Fibroblast of lung (primary cell): ENCODE results near the gene RGS8. TPM values are rescaled to one million over a fixed set of nuclear protein-coding genes. Genes with fewer than 3 reads are reported as not detected.

ENCODE experiments used
- DNase-seq, 2 donors: peaks; one replicate each; pipeline versions ENCODE4 v3.0.0 to v3.0.0-alpha.2; 2010; ENCODE audit warnings: low read depth in 2 of 2
- H2AFZ ChIP-seq: 2 replicates; pipeline ENCODE4 v1.5.1; 2012; ENCODE audit warnings: low read length, control low read depth, inconsistent platforms
- H3K27ac ChIP-seq: 2 replicates; pipeline ENCODE4 v1.5.1; 2011; ENCODE audit warnings: low read length, control low read depth; ENCODE audit not compliant: insufficient read depth
- H3K27me3 ChIP-seq: 2 replicates; pipeline ENCODE4 v1.5.1; 2011; ENCODE audit warnings: mild to moderate bottlenecking, low read length; ENCODE audit not compliant: control insufficient read depth, insufficient read depth
- H3K36me3 ChIP-seq: 2 replicates; pipeline ENCODE4 v1.5.1; 2011; ENCODE audit warnings: low read length; ENCODE audit not compliant: control insufficient read depth, insufficient read depth
- H3K4me1 ChIP-seq: 2 replicates; pipeline ENCODE4 v1.5.1; 2011; ENCODE audit warnings: low read length; ENCODE audit not compliant: control insufficient read depth, insufficient read depth; ENCODE audit errors: extremely low read depth
- H3K4me2 ChIP-seq: 2 replicates; pipeline ENCODE4 v1.5.1; 2011; ENCODE audit warnings: low read length, control low read depth; ENCODE audit not compliant: insufficient read depth; ENCODE audit errors: extremely low read depth
- H3K4me3 ChIP-seq, 4 experiments: fragments of 200-600 bp in 1 of 4; sonication (generic) in 1 of 4; replicated peaks in 1 of 4; 2 replicates each; pipeline ENCODE4 v1.5.1; 2011 to 2016; ENCODE audit warnings: low read length in 4 of 4, low read depth in 3 of 4, mild to moderate bottlenecking in 3 of 4, control low read depth in 2 of 4, inconsistent platforms in 1 of 4, mixed read lengths in 1 of 4; ENCODE audit not compliant: insufficient read depth in 1 of 4; ENCODE audit errors: control extremely low read depth in 1 of 4
- H3K79me2 ChIP-seq: 2 replicates; pipeline ENCODE4 v1.5.1; 2012; ENCODE audit warnings: mild to moderate bottlenecking, low read length, inconsistent platforms; ENCODE audit not compliant: control insufficient read depth, insufficient read depth
- H3K9ac ChIP-seq: 2 replicates; pipeline ENCODE4 v1.5.1; 2011; ENCODE audit warnings: mild to moderate bottlenecking, low read length, control low read depth; ENCODE audit not compliant: insufficient read depth
- H3K9me3 ChIP-seq: 2 replicates; pipeline ENCODE4 v1.5.1; 2012; ENCODE audit warnings: low read depth, low read length; ENCODE audit not compliant: control insufficient read depth, insufficient read depth
- H4K20me1 ChIP-seq: 2 replicates; pipeline ENCODE4 v1.5.1; 2011; ENCODE audit warnings: low read length; ENCODE audit not compliant: control insufficient read depth, insufficient read depth; ENCODE audit errors: extremely low read depth
- EZH2 ChIP-seq: IDR thresholded peaks from 2 replicates; pipeline ENCODE4 v1.5.1; 2012; ENCODE audit warnings: low read length, control low read depth, mild to moderate bottlenecking; ENCODE audit errors: missing control alignments
- polyA plus RNA-seq, 2 donors: library from polyadenylated mRNA; depleted of rRNA in 1 of 2; stranded (reverse) in 1 of 2; unstranded in 1 of 2; fragments of >200 nt; gene quantifications; 2 replicates each; pipeline ENCODE4 v1.2.1, GENCODE V29; 2011 to 2012; ENCODE audit warnings: missing spikeins in 1 of 2
- total RNA-seq: library from RNA; depleted of rRNA; stranded (reverse); fragments of >200 nt; gene quantifications from 2 replicates; pipeline ENCODE4 v1.2.1, GENCODE V29; 2014
- TF ChIP-seq, protein P1 (sequence below), 2 donors: IDR thresholded peaks in 1 of 2; conservative IDR thresholded peaks in 1 of 2; 1 replicate in 1 of 2; 2 replicates in 1 of 2; pipeline ENCODE4 v1.5.1; 2011 to 2012; ENCODE audit warnings: low read length in 2 of 2, control low read depth in 1 of 2, inconsistent platforms in 1 of 2, low read depth in 1 of 2, mild to moderate bottlenecking in 1 of 2

Gene RGS8
- total and polyA plus RNA-seq, 2 donors (not counting 1 experiment from before 2014, with no cell fraction given), result not detected

DNA sequence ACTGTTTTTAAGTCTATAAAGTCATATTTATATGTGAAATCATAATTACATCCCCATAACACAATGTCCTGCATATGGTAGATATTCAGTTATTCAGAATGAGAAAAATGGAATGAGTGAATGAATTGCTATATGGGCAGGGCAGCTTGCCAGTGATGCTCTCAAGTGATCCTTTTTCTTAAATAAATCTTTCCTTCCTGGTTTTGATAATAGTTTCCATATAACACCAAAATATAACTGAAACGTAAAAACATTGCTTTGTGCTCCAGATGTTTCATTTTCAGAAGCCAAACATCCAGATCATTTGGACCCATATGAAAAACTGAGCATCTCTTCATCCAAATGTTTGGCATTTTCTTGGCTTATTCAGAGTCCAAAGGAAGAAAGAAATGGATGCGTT is 30.2 kb upstream of the RGS8 start:
- Histone ChIP-seq H2AFZ (no peak overlapping the region), H3K4me3 (no peak overlapping the region), H3K9me3 (no peaks in the 10 kb centered on the region), H3K27me3 (no peaks in the 10 kb centered on the region), H3K9ac (no peak overlapping the region), H4K20me1 (no peaks in the 10 kb centered on the region), H3K4me2 (no peak overlapping the region), H3K36me3 (no peaks in the 10 kb centered on the region), H3K4me1 (no peaks in the 10 kb centered on the region), H3K79me2 (no peaks in the 10 kb centered on the region), H3K27ac (no peak overlapping the region)
- DNase-seq, result no peak
- TF ChIP-seq, protein P1, sequence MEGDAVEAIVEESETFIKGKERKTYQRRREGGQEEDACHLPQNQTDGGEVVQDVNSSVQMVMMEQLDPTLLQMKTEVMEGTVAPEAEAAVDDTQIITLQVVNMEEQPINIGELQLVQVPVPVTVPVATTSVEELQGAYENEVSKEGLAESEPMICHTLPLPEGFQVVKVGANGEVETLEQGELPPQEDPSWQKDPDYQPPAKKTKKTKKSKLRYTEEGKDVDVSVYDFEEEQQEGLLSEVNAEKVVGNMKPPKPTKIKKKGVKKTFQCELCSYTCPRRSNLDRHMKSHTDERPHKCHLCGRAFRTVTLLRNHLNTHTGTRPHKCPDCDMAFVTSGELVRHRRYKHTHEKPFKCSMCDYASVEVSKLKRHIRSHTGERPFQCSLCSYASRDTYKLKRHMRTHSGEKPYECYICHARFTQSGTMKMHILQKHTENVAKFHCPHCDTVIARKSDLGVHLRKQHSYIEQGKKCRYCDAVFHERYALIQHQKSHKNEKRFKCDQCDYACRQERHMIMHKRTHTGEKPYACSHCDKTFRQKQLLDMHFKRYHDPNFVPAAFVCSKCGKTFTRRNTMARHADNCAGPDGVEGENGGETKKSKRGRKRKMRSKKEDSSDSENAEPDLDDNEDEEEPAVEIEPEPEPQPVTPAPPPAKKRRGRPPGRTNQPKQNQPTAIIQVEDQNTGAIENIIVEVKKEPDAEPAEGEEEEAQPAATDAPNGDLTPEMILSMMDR (conservative IDR thresholded peaks at IDR 0.05 in 1 of 2, IDR thresholded peaks at IDR 0.05 in 1 of 2; ENCODE audit: low read depth in 1 of 2, low read length in 2 of 2), result no peak

GRCh38 chr1:182713939-182714338 is 29.6 kb upstream of the RGS8 start:
- Histone ChIP-seq H3K4me3 (no peak overlapping the region), H3K9me3 (no peaks in the 10 kb centered on the region), H3K27me3 (no peaks in the 10 kb centered on the region), H3K27ac (no peak overlapping the region), H3K4me2 (no peak overlapping the region), H3K36me3 (no peaks in the 10 kb centered on the region), H3K9ac (no peak overlapping the region), H3K4me1 (no peaks in the 10 kb centered on the region), H3K79me2 (no peaks in the 10 kb centered on the region), H2AFZ (no peak overlapping the region), H4K20me1 (no peaks in the 10 kb centered on the region)
- no peak for TF ChIP-seq EZH2
- TF ChIP-seq, protein P1 (conservative IDR thresholded peaks at IDR 0.05 in 1 of 2, IDR thresholded peaks at IDR 0.05 in 1 of 2; ENCODE audit: low read depth in 1 of 2, low read length in 2 of 2), result no peak
- DNase-seq, result no peak

- Histone ChIP-seq H4K20me1 (no peaks in the 10 kb centered on the region), H3K9ac (no peak overlapping the region), H3K4me2 (no peak overlapping the region), H3K79me2 (no peaks in the 10 kb centered on the region), H3K4me3 (no peak overlapping the region), H3K36me3 (no peaks in the 10 kb centered on the region), H3K4me1 (no peaks in the 10 kb centered on the region), H2AFZ (no peak overlapping the region), H3K9me3 (no peaks in the 10 kb centered on the region), H3K27ac (no peak overlapping the region), H3K27me3 (no peaks in the 10 kb centered on the region)
- no peak for DNase-seq
- no peak for TF ChIP-seq EZH2
- TF ChIP-seq, protein P1 (conservative IDR thresholded peaks at IDR 0.05 in 1 of 2, IDR thresholded peaks at IDR 0.05 in 1 of 2; ENCODE audit: low read depth in 1 of 2, low read length in 2 of 2), result no peak
These were observed 29.1 kb upstream of the RGS8 start for GRCh38 chr1:182713492-182713891.
